HL-60 (cell line): ENCODE measurements around the gene MYEF2.

Experiments used
- GABPA ChIP-seq: IDR thresholded peaks from 2 replicates; pipeline ENCODE4 v1.6.1; 2012; ENCODE audit warnings: low read depth
- POLR2AphosphoS5 ChIP-seq: IDR thresholded peaks from 2 replicates; pipeline ENCODE4 v1.6.1; 2012; ENCODE audit warnings: low read depth
- REST ChIP-seq: IDR thresholded peaks from 2 replicates; pipeline ENCODE4 v1.6.1; 2012; ENCODE audit warnings: low read depth; ENCODE audit not compliant: insufficient replicate concordance
- SPI1 ChIP-seq: IDR thresholded peaks from 2 replicates; pipeline ENCODE4 v1.6.1; 2012; ENCODE audit warnings: low read depth, mild to moderate bottlenecking, borderline replicate concordance
- TF ChIP-seq, protein P1 (sequence below): IDR thresholded peaks from one replicate; pipeline ENCODE4 v1.5.1; 2011; ENCODE audit warnings: low read length, control low read depth, inconsistent platforms; ENCODE audit not compliant: insufficient read depth

GRCh38 chr15:48126667-48127355 is 51.3 kb downstream of the MYEF2 start:
- TF ChIP-seq GABPA (no peak), POLR2AphosphoS5 (no peak), REST (no peak), SPI1 (no peak)
- TF ChIP-seq, protein P1, sequence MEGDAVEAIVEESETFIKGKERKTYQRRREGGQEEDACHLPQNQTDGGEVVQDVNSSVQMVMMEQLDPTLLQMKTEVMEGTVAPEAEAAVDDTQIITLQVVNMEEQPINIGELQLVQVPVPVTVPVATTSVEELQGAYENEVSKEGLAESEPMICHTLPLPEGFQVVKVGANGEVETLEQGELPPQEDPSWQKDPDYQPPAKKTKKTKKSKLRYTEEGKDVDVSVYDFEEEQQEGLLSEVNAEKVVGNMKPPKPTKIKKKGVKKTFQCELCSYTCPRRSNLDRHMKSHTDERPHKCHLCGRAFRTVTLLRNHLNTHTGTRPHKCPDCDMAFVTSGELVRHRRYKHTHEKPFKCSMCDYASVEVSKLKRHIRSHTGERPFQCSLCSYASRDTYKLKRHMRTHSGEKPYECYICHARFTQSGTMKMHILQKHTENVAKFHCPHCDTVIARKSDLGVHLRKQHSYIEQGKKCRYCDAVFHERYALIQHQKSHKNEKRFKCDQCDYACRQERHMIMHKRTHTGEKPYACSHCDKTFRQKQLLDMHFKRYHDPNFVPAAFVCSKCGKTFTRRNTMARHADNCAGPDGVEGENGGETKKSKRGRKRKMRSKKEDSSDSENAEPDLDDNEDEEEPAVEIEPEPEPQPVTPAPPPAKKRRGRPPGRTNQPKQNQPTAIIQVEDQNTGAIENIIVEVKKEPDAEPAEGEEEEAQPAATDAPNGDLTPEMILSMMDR = no peak
